Esophagus muscularis mucosa (tissue), 4 donors: ENCODE data around the gene AGBL1. TPM values are rescaled to one million over a fixed set of nuclear protein-coding genes. Genes with fewer than 3 reads are reported as not detected.

Experiments used
- DNase-seq: peaks from one replicate; pipeline ENCODE4 v3.0.0-alpha.2; 2017; ENCODE audit errors: extremely low spot score
- H3K27ac ChIP-seq, 4 donors: fragments of 200-600 bp; sonication (generic); replicated peaks in 1 of 4; 1 replicate in 3 of 4; 2 replicates in 1 of 4; pipeline ENCODE4 v1.5.1; 2016 to 2019; ENCODE audit warnings: mild to moderate bottlenecking in 1 of 4
- H3K27me3 ChIP-seq, 4 donors: fragments of 200-600 bp; sonication (generic); one replicate each; pipeline versions ENCODE4 v1.5.1 to v1.6.0; 2016 to 2019
- H3K36me3 ChIP-seq, 4 donors: fragments of 200-600 bp; sonication (generic); one replicate each; pipeline ENCODE4 v1.5.1; 2016 to 2019
- H3K4me1 ChIP-seq, 4 donors: fragments of 200-600 bp; sonication (generic); one replicate each; pipeline ENCODE4 v1.5.1; 2016 to 2019
- H3K4me3 ChIP-seq, 4 donors: fragments of 200-600 bp; sonication (generic); 1 replicate in 2 of 4; 2 replicates in 2 of 4; pipeline ENCODE4 v1.5.1; 2016 to 2019; ENCODE audit warnings: mild to moderate bottlenecking in 4 of 4, moderate library complexity in 1 of 4
- H3K9me3 ChIP-seq, 4 donors: fragments of 200-600 bp; sonication (generic); 1 replicate in 3 of 4; 2 replicates in 1 of 4; pipeline ENCODE4 v1.5.1; 2016 to 2019
- EP300 ChIP-seq: sonication (generic); formaldehyde crosslinking; IDR thresholded peaks from one replicate; pipeline ENCODE4 v1.6.1; 2017; ENCODE audit warnings: antibody characterized with exemption
- POLR2A ChIP-seq: fragments of 450-650 bp; IDR thresholded peaks from one replicate; pipeline ENCODE4 v1.6.1; 2017; ENCODE audit warnings: antibody characterized with exemption, moderate library complexity, mild to moderate bottlenecking, low read depth
- POLR2AphosphoS5 ChIP-seq, 2 donors: sonication (generic); formaldehyde crosslinking; IDR thresholded peaks; one replicate each; pipeline ENCODE4 v1.6.1; 2017; ENCODE audit warnings: antibody characterized with exemption in 2 of 2
- WGBS: methylation state at CpG from one replicate; pipeline ENCODE4 v1.1.5; 2018; 5-methylcytosine and 5-hydroxymethylcytosine counted together
- intact Hi-C: fragments of 100-400 bp; cut with DNase I; formaldehyde crosslinking; loops from one replicate; pipeline ENCODE4 v1.15.1; 2023
- total RNA-seq, 4 donors: library from RNA; depleted of rRNA; stranded (reverse); fragments of >200 nt; gene quantifications; one replicate each; pipeline versions ENCODE4 v1.1.0 to v1.2.1, GENCODE V29; 2016
- TF ChIP-seq, protein P1 (sequence below), 3 experiments: fragments of 200-600 bp in 2 of 3; fragments of 450-650 bp in 1 of 3; sonication (generic) in 2 of 3; IDR thresholded peaks; one replicate each; pipeline ENCODE4 v1.5.1; 2017 to 2019; ENCODE audit warnings: antibody characterized with exemption in 3 of 3, mild to moderate bottlenecking in 2 of 3, moderate library complexity in 1 of 3

Gene AGBL1
- total RNA-seq, 4 donors from 2014 or later, result 0.06 TPM; not detected in 3

DNA sequence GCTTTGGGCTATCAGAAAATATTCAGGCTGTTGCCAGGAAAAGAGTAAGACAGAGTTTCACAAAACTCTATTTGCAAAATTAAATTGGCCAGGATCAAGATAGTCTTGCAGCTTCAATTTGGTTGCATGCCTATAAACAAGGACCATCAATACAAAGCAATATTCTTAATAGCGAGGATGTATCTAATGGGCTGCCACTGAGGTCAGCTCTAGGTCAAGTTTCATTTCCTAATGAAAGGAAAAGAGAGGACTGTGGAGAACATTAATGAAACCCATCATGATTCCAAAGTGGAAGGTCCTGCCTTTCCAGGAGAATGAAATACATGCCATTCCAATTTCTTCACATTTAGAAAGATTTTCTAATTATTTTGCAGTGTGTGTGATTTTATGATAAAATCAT, 273.5 kb downstream of the AGBL1 start:
- Histone ChIP-seq H3K36me3 (no peaks in the 10 kb centered on the region), H3K4me3 (no peak overlapping the region), H3K27me3 (no peaks in the 10 kb centered on the region), H3K4me1 (no peaks in the 10 kb centered on the region), H3K9me3 (no peaks in the 10 kb centered on the region), H3K27ac (no peak overlapping the region)
- TF ChIP-seq EP300 (no peak), POLR2AphosphoS5 (IDR thresholded peaks at IDR 0.05) (no peak), POLR2A (no peak)
- TF ChIP-seq, protein P1, sequence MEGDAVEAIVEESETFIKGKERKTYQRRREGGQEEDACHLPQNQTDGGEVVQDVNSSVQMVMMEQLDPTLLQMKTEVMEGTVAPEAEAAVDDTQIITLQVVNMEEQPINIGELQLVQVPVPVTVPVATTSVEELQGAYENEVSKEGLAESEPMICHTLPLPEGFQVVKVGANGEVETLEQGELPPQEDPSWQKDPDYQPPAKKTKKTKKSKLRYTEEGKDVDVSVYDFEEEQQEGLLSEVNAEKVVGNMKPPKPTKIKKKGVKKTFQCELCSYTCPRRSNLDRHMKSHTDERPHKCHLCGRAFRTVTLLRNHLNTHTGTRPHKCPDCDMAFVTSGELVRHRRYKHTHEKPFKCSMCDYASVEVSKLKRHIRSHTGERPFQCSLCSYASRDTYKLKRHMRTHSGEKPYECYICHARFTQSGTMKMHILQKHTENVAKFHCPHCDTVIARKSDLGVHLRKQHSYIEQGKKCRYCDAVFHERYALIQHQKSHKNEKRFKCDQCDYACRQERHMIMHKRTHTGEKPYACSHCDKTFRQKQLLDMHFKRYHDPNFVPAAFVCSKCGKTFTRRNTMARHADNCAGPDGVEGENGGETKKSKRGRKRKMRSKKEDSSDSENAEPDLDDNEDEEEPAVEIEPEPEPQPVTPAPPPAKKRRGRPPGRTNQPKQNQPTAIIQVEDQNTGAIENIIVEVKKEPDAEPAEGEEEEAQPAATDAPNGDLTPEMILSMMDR (IDR thresholded peaks at IDR 0.05), result no peak
- no peak for DNase-seq
- intact Hi-C loops, result no loop called here
- 79% methylated on average over 1 of the region's 1 CpG for WGBS

DNA sequence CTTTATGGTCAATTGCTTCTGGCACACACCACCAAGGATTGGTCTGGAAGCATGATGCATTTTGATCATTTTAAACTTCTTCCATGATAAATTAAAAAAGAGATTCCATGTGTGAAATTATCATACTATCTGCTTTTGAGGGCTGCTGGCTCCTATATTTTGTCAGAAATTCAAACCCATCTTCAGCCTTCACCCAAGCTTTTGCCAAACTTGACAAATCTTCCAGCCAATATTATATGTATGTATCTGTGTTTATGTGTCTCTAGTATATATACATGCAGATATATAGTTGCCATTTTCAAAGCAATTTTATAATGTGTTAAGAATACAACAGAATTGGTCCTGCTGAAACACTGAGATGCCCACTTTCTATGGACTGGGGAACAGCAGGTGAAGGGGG, 275.7 kb downstream of the AGBL1 start:
- Histone ChIP-seq H3K27me3 (no peaks in the 10 kb centered on the region), H3K36me3 (no peaks in the 10 kb centered on the region), H3K4me1 (no peaks in the 10 kb centered on the region), H3K9me3 (peaks cover 0 to 5% (median under 1%) of the 10 kb centered on the region in 4 donors), H3K4me3 (no peak overlapping the region), H3K27ac (no peak overlapping the region)
- intact Hi-C loops, result no loop called here
- TF ChIP-seq POLR2A (no peak), POLR2AphosphoS5 (IDR thresholded peaks at IDR 0.05) (no peak), EP300 (no peak)
- TF ChIP-seq, protein P1 (IDR thresholded peaks at IDR 0.05), result no peak
- no peak for DNase-seq

DNA sequence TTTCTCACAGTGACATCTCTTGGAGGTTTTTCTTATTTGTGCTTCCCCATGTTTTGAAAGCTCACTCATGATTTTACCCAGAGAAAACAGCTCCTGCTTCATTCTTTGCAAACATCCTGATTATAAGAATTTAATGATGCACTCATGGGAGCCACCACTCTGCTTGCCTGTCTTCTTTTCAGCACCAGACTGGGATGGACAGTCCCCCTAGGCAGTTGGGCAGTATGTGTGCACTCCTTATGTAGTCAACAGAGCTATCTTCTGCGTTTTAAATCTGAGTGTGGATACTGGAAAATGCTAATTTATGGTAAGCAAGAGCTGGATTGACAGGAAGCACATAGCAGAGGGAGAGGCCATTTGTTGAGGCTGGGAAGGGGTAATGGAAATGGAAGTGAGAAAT, 276.1 kb downstream of the AGBL1 start:
- H3K27ac ChIP-seq, result no peak overlapping the region
- peaks cover 0 to 6% (median 1%) of the 10 kb centered on the region in 4 donors for H3K9me3 ChIP-seq
- DNase-seq, result no peak
- H3K4me3 ChIP-seq, result no peak overlapping the region
- intact Hi-C loops, result no loop called here
- 47% methylated on average over 1 of the region's 1 CpG for WGBS
- TF ChIP-seq POLR2A, result no peak
- TF ChIP-seq, protein P1 (IDR thresholded peaks at IDR 0.05), result no peak
- TF ChIP-seq POLR2AphosphoS5 (IDR thresholded peaks at IDR 0.05), result no peak
- no peak for TF ChIP-seq EP300
- no peaks in the 10 kb centered on the region for H3K4me1 ChIP-seq
- no peaks in the 10 kb centered on the region for H3K27me3 ChIP-seq
- H3K36me3 ChIP-seq, result no peaks in the 10 kb centered on the region

DNA sequence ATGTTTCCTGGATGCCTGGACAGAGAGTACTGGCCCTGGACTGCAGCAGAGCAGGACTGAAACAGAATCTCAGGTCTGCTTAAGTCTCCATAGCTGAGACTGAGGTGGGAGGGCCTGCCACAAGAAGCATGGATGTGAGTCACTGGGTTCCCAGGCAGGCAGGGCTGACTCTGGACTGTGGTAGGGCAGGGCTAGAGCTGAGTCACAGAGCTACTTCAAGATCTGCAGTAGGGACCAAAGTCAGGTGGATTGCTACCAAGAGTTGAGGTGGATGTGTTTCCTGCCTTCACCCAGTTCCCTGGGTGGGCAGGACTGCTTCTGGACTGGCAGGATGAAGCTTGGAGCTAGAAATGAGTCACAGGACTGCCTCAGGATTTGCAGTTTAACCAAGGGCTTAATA, 282.9 kb downstream of the AGBL1 start:
- Histone ChIP-seq H3K4me1 (no peaks in the 10 kb centered on the region), H3K27me3 (no peaks in the 10 kb centered on the region), H3K9me3 (peaks cover 0 to 6% (median 1%) of the 10 kb centered on the region in 4 donors), H3K27ac (no peak overlapping the region), H3K36me3 (no peaks in the 10 kb centered on the region), H3K4me3 (no peak overlapping the region)
- TF ChIP-seq EP300 (no peak), POLR2AphosphoS5 (IDR thresholded peaks at IDR 0.05) (no peak)
- DNase-seq, result peak; percentile 74
- intact Hi-C loops, result no loop called here

DNA sequence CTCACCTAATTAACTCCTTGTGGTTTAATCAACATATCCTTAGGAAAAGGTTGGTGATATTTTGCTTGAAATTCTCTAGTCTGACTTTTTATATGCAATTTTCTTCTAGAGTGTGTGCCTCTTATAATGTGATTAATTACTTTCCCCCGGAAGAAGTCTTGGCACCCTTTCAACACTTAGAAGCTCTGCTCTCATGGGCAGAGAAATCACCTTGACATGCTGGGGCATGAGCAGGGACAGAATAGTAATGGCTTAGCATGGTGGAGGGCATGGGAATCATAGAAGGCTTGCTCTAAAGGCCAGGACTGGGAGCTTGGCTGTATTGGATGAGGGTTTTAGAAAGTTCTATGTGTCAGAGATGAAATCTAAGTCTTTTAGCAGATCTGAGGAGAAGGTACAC, 293.5 kb downstream of the AGBL1 start:
- WGBS, result 5% methylated on average over 1 of the region's 1 CpG
- no peak for TF ChIP-seq EP300
- no peak for TF ChIP-seq POLR2AphosphoS5 (IDR thresholded peaks at IDR 0.05)
- no peak for TF ChIP-seq POLR2A
- TF ChIP-seq, protein P1 (IDR thresholded peaks at IDR 0.05), result no peak
- no peak overlapping the region for H3K27ac ChIP-seq
- DNase-seq, result no peak
- no peaks in the 10 kb centered on the region for H3K36me3 ChIP-seq
- no peaks in the 10 kb centered on the region for H3K4me1 ChIP-seq
- H3K9me3 ChIP-seq, result peaks cover 0 to 6% (median 1%) of the 10 kb centered on the region in 4 donors
- H3K27me3 ChIP-seq, result no peaks in the 10 kb centered on the region
- intact Hi-C loops, result no loop called here
- H3K4me3 ChIP-seq, result no peak overlapping the region
